ENCODE data around the gene FRMD4B. TPM values are rescaled to one million over a fixed set of nuclear protein-coding genes. Genes with fewer than 3 reads are reported as not detected.
A peak's percentile ranks its signal among the peaks of the same experiment; 100 is the strongest.

FRMD4B gene
- total RNA-seq, 1 donor from 2014 or later: 16.1 TPM

GRCh38 chr3:69178838-69179739 lies 206.8 kb downstream of the FRMD4B start:
- no peaks in the 10 kb centered on the region for H3K9me3 ChIP-seq (replicated peaks)
- no peaks in the 10 kb centered on the region for H3K27me3 ChIP-seq (ENCODE audit: low read depth)
- H3K4me3 ChIP-seq: no peak overlapping the region
- peaks cover 51% of the 10 kb centered on the region for H3K4me1 ChIP-seq
- intact Hi-C loops (cut with micrococcal nuclease): no loop called here
- H3K27ac ChIP-seq (replicated peaks): peak overlapping the region; percentile 11
- peaks cover 40% of the 10 kb centered on the region for H3K36me3 ChIP-seq
- TF ChIP-seq, protein P1, sequence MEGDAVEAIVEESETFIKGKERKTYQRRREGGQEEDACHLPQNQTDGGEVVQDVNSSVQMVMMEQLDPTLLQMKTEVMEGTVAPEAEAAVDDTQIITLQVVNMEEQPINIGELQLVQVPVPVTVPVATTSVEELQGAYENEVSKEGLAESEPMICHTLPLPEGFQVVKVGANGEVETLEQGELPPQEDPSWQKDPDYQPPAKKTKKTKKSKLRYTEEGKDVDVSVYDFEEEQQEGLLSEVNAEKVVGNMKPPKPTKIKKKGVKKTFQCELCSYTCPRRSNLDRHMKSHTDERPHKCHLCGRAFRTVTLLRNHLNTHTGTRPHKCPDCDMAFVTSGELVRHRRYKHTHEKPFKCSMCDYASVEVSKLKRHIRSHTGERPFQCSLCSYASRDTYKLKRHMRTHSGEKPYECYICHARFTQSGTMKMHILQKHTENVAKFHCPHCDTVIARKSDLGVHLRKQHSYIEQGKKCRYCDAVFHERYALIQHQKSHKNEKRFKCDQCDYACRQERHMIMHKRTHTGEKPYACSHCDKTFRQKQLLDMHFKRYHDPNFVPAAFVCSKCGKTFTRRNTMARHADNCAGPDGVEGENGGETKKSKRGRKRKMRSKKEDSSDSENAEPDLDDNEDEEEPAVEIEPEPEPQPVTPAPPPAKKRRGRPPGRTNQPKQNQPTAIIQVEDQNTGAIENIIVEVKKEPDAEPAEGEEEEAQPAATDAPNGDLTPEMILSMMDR (IDR thresholded peaks at IDR 0.05; ENCODE audit: borderline replicate concordance): no peak
- DNase-seq: no peak

- H3K4me1 ChIP-seq: peaks cover 51% of the 10 kb centered on the region
- intact Hi-C loops (cut with micrococcal nuclease): no loop called here
- DNase-seq: no peak
- peaks cover 36% of the 10 kb centered on the region for H3K36me3 ChIP-seq
- H3K27ac ChIP-seq (replicated peaks): no peak overlapping the region
- no peak overlapping the region for H3K4me3 ChIP-seq
- H3K9me3 ChIP-seq (replicated peaks): no peaks in the 10 kb centered on the region
- TF ChIP-seq, protein P1 (IDR thresholded peaks at IDR 0.05; ENCODE audit: borderline replicate concordance): no peak
- H3K27me3 ChIP-seq (ENCODE audit: low read depth): no peaks in the 10 kb centered on the region
Observed at GRCh38 chr3:69178082-69178481, 207.8 kb downstream of the FRMD4B start.

GRCh38 chr3:69174871-69175737 lies 210.8 kb downstream of the FRMD4B start:
- no peak overlapping the region for H3K4me3 ChIP-seq
- H3K27ac ChIP-seq (replicated peaks): peak overlapping the region; percentile 43
- no peak for DNase-seq
- TF ChIP-seq, protein P1 (IDR thresholded peaks at IDR 0.05; ENCODE audit: borderline replicate concordance): no peak
- intact Hi-C loops (cut with micrococcal nuclease): no loop called here
- H3K9me3 ChIP-seq (replicated peaks): no peaks in the 10 kb centered on the region
- peaks cover 28% of the 10 kb centered on the region for H3K36me3 ChIP-seq
- H3K4me1 ChIP-seq: peaks cover 39% of the 10 kb centered on the region
- no peaks in the 10 kb centered on the region for H3K27me3 ChIP-seq (ENCODE audit: low read depth)

DNA sequence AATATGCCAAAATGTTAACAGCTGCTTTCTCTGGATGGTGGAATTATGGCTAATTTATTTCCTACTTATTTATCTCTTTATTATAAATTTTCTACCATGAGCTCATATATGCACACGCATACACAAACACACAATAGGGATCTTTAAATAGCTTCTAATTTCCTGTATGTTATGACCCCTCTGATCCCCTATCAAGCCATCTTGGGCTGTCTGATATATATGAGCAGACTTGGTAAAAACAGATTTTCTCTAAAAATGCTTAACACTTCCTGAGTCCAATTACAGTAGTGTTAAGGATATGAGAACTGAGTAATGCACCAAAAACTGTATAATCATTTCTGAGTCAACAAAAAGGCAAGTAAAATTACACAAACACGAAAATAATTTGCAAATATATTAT lies 211.4 kb downstream of the FRMD4B start:
- DNase-seq: no peak
- intact Hi-C loops (cut with micrococcal nuclease): no loop called here
- Histone ChIP-seq H3K9me3 (replicated peaks) (no peaks in the 10 kb centered on the region), H3K36me3 (peaks cover 22% of the 10 kb centered on the region), H3K4me3 (no peak overlapping the region), H3K27ac (replicated peaks) (peak overlapping the region; percentile 43), H3K27me3 (ENCODE audit: low read depth) (no peaks in the 10 kb centered on the region), H3K4me1 (peaks cover 33% of the 10 kb centered on the region)
- TF ChIP-seq, protein P1 (IDR thresholded peaks at IDR 0.05; ENCODE audit: borderline replicate concordance): no peak

DNA sequence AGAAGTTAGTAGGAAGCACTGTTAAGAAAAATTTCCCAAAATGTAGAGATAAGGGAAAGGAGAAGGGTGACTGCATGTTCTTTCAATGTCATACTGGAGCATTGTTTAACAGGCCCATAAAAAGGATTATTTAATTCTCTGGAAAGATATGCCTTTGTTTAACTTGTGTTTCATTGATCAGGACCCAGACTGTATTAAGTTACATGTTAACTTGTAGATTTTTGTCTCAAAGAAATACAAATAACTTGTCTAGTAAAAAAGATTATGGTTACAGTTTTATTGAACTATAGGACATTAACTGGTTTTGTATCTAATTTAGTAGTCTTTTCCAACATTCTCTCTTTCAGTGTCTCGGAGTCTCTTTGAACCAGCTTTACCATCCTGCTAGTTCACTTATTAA lies 213.8 kb downstream of the FRMD4B start:
- intact Hi-C loops (cut with micrococcal nuclease): no loop called here
- peaks cover 22% of the 10 kb centered on the region for H3K36me3 ChIP-seq

More for the DNA sequence above, 213.8 kb downstream of the FRMD4B start:
- Histone ChIP-seq H3K4me1 (peaks cover 18% of the 10 kb centered on the region), H3K27ac (replicated peaks) (no peak overlapping the region), H3K4me3 (no peak overlapping the region), H3K27me3 (ENCODE audit: low read depth) (no peaks in the 10 kb centered on the region), H3K9me3 (replicated peaks) (no peaks in the 10 kb centered on the region)
- TF ChIP-seq, protein P1 (IDR thresholded peaks at IDR 0.05; ENCODE audit: borderline replicate concordance): no peak
- DNase-seq: no peak
